HEK293 (cell line): ENCODE data around the gene MCM3AP.
"Not testable (repeated sequence)": the region's sequence is repeated elsewhere in the genome, so short reads cannot be mapped to it uniquely, and the experiment has no call there.

Experiments
- CTCF ChIA-PET: fragments of 350-600 bp; formaldehyde crosslinking; extraction: SDS; loops from one replicate; lab custom pipeline; 2021; ENCODE audit warnings: antibody characterized with exemption; lab: Yijun Ruan, JAX
- POLR2A ChIA-PET: fragments of 300-600 bp; formaldehyde crosslinking; extraction: SDS; loops from one replicate; lab custom pipeline; 2020; ENCODE audit warnings: antibody characterized with exemption, inconsistent platforms; lab: Yijun Ruan, JAX
- H3K27ac ChIP-seq: fragments of 200-500 bp; sonication (Bioruptor generic); 2 replicates; pipeline ENCODE4 v1.5.1; 2014; ENCODE audit warnings: low read depth, low read length, control low read depth, inconsistent platforms; ENCODE audit errors: extremely low read depth
- H3K36me3 ChIP-seq, 2 experiments: fragments of 200-500 bp in 1 of 2; sonication (Bioruptor generic) in 1 of 2; 1 replicate in 1 of 2; 2 replicates in 1 of 2; pipeline ENCODE4 v1.5.1; 2014 to 2017; ENCODE audit warnings: inconsistent platforms in 2 of 2, low read length in 2 of 2; ENCODE audit not compliant: control insufficient read depth in 2 of 2, insufficient read depth in 1 of 2
- H3K4me1 ChIP-seq: fragments of 200-500 bp; sonication (Bioruptor generic); 2 replicates; pipeline ENCODE4 v1.5.1; 2014; ENCODE audit warnings: mild to moderate bottlenecking, low read length, inconsistent platforms; ENCODE audit not compliant: control insufficient read depth, insufficient read depth
- H3K4me3 ChIP-seq: 2 replicates; pipeline ENCODE4 v1.5.1; 2011; ENCODE audit warnings: low read depth, mild to moderate bottlenecking, control low read depth, low read length, moderate library complexity
- H3K9me3 ChIP-seq: fragments of 200-500 bp; sonication (Bioruptor generic); 2 replicates; pipeline ENCODE4 v1.5.1; 2014; ENCODE audit warnings: low read depth, low read length, inconsistent platforms; ENCODE audit not compliant: control insufficient read depth, insufficient read depth
- GLIS1 ChIP-seq: fragments of 450-650 bp; formaldehyde crosslinking; IDR thresholded peaks from 2 replicates; pipeline ENCODE4 v1.5.1; 2016; ENCODE audit warnings: missing biosample characterization, missing genetic modification characterization
- KLF7 ChIP-seq: fragments of 450-650 bp; formaldehyde crosslinking; IDR thresholded peaks from 2 replicates; pipeline ENCODE4 v1.5.1; 2016; ENCODE audit warnings: missing biosample characterization, missing genetic modification characterization, borderline replicate concordance
- RBAK ChIP-seq: fragments of 450-650 bp; formaldehyde crosslinking; IDR thresholded peaks from 2 replicates; pipeline ENCODE4 v1.5.1; 2016; ENCODE audit warnings: missing biosample characterization, missing genetic modification characterization
- ZNF16 ChIP-seq: fragments of 450-650 bp; formaldehyde crosslinking; IDR thresholded peaks from 2 replicates; pipeline ENCODE4 v1.5.1; 2016; ENCODE audit warnings: low read depth, missing biosample characterization, missing genetic modification characterization
- ZNF266 ChIP-seq: fragments of 450-650 bp; formaldehyde crosslinking; IDR thresholded peaks from 2 replicates; pipeline ENCODE4 v1.5.1; 2016; ENCODE audit warnings: missing biosample characterization, missing genetic modification characterization, low read depth
- ZNF302 ChIP-seq: fragments of 450-650 bp; formaldehyde crosslinking; IDR thresholded peaks from 2 replicates; pipeline ENCODE4 v1.5.1; 2016; ENCODE audit warnings: missing biosample characterization, missing genetic modification characterization, low read depth
- ZNF354C ChIP-seq: fragments of 450-650 bp; formaldehyde crosslinking; IDR thresholded peaks from 2 replicates; pipeline ENCODE4 v1.5.1; 2016; ENCODE audit warnings: missing biosample characterization, missing genetic modification characterization, low read depth, borderline replicate concordance
- ZNF510 ChIP-seq: fragments of 450-650 bp; formaldehyde crosslinking; IDR thresholded peaks from 2 replicates; pipeline ENCODE4 v1.5.1; 2018; ENCODE audit warnings: mild to moderate bottlenecking, missing genetic modification characterization, missing biosample characterization; ENCODE audit not compliant: insufficient replicate concordance
- ZNF558 ChIP-seq: fragments of 450-650 bp; formaldehyde crosslinking; IDR thresholded peaks from 2 replicates; pipeline ENCODE4 v1.5.1; 2016; ENCODE audit warnings: missing biosample characterization, missing genetic modification characterization
- ZNF596 ChIP-seq: fragments of 450-650 bp; IDR thresholded peaks from 2 replicates; pipeline ENCODE4 v1.5.0; 2018; ENCODE audit warnings: missing biosample characterization, mild to moderate bottlenecking, missing genetic modification characterization, moderate library complexity
- ZNF660 ChIP-seq: fragments of 450-650 bp; IDR thresholded peaks from 2 replicates; pipeline ENCODE4 v1.5.1; 2018; ENCODE audit warnings: missing biosample characterization, mild to moderate bottlenecking, missing genetic modification characterization
- ZNF785 ChIP-seq: fragments of 450-650 bp; formaldehyde crosslinking; IDR thresholded peaks from 2 replicates; pipeline ENCODE4 v1.5.1; 2016; ENCODE audit warnings: missing biosample characterization, missing genetic modification characterization
- TF ChIP-seq, protein P1 (sequence below): fragments of 450-650 bp; formaldehyde crosslinking; IDR thresholded peaks from 2 replicates; pipeline ENCODE4 v1.5.1; 2016; ENCODE audit warnings: missing biosample characterization, missing genetic modification characterization
- TF ChIP-seq, protein P2 (sequence below): fragments of 450-650 bp; formaldehyde crosslinking; IDR thresholded peaks from 2 replicates; pipeline ENCODE4 v1.5.1; 2016; ENCODE audit warnings: missing biosample characterization, missing genetic modification characterization
- TF ChIP-seq, protein P3 (sequence below): fragments of 450-650 bp; formaldehyde crosslinking; IDR thresholded peaks from 2 replicates; pipeline ENCODE4 v1.5.1; 2016; ENCODE audit warnings: missing biosample characterization, missing genetic modification characterization, borderline replicate concordance
- TF ChIP-seq, protein P4 (sequence below): fragments of 450-650 bp; formaldehyde crosslinking; IDR thresholded peaks from 2 replicates; pipeline ENCODE4 v1.5.1; 2016; ENCODE audit warnings: missing biosample characterization, missing genetic modification characterization
- TF ChIP-seq, protein P5 (sequence below): fragments of 450-650 bp; formaldehyde crosslinking; IDR thresholded peaks from 2 replicates; pipeline ENCODE4 v1.5.1; 2016; ENCODE audit warnings: missing biosample characterization, missing genetic modification characterization
- TF ChIP-seq, protein P6 (sequence below): fragments of 450-650 bp; formaldehyde crosslinking; IDR thresholded peaks from 2 replicates; pipeline ENCODE4 v1.5.1; 2016; ENCODE audit warnings: missing biosample characterization, missing genetic modification characterization

The MCM3AP gene

DNA sequence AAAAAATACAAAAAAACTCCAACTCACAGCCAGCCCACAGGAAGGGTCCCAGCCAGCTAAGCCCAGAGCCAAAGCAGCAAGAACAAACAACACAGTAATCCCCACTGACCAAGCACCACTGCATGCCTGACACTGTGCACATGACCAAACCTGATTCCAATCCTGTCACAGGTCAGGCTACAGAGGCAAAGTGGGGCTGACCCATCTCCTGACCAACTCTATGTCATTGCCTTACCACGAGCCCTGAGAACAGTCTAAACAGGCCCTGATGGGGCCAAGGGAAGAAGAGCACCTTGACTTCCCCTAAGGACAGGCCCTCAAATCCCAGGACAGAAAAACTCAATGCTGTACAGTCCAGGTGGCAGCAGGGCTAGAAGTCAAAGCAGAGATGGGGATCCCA is 59.3 kb downstream of the MCM3AP start:
- H3K4me3 ChIP-seq, result no peak overlapping the region
- TF ChIP-seq, protein P1, sequence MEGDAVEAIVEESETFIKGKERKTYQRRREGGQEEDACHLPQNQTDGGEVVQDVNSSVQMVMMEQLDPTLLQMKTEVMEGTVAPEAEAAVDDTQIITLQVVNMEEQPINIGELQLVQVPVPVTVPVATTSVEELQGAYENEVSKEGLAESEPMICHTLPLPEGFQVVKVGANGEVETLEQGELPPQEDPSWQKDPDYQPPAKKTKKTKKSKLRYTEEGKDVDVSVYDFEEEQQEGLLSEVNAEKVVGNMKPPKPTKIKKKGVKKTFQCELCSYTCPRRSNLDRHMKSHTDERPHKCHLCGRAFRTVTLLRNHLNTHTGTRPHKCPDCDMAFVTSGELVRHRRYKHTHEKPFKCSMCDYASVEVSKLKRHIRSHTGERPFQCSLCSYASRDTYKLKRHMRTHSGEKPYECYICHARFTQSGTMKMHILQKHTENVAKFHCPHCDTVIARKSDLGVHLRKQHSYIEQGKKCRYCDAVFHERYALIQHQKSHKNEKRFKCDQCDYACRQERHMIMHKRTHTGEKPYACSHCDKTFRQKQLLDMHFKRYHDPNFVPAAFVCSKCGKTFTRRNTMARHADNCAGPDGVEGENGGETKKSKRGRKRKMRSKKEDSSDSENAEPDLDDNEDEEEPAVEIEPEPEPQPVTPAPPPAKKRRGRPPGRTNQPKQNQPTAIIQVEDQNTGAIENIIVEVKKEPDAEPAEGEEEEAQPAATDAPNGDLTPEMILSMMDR (tag by site-specific recombination), result no peak
- TF ChIP-seq ZNF510 (no peak), RBAK (no peak), ZNF785 (no peak), ZNF302 (no peak), ZNF558 (tag by site-specific recombination) (no peak), ZNF16 (tag by site-specific recombination) (no peak), KLF7 (tag by site-specific recombination) (no peak), ZNF266 (tag by site-specific recombination) (no peak), ZNF354C (tag by site-specific recombination) (no peak), ZNF660 (tag by site-specific recombination) (no peak), ZNF596 (tag by site-specific recombination) (no peak), GLIS1 (no peak)
- TF ChIP-seq, protein P2, sequence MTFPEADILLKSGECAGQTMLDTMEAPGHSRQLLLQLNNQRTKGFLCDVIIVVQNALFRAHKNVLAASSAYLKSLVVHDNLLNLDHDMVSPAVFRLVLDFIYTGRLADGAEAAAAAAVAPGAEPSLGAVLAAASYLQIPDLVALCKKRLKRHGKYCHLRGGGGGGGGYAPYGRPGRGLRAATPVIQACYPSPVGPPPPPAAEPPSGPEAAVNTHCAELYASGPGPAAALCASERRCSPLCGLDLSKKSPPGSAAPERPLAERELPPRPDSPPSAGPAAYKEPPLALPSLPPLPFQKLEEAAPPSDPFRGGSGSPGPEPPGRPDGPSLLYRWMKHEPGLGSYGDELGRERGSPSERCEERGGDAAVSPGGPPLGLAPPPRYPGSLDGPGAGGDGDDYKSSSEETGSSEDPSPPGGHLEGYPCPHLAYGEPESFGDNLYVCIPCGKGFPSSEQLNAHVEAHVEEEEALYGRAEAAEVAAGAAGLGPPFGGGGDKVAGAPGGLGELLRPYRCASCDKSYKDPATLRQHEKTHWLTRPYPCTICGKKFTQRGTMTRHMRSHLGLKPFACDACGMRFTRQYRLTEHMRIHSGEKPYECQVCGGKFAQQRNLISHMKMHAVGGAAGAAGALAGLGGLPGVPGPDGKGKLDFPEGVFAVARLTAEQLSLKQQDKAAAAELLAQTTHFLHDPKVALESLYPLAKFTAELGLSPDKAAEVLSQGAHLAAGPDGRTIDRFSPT (tag by site-specific recombination), result no peak
- TF ChIP-seq, protein P3, sequence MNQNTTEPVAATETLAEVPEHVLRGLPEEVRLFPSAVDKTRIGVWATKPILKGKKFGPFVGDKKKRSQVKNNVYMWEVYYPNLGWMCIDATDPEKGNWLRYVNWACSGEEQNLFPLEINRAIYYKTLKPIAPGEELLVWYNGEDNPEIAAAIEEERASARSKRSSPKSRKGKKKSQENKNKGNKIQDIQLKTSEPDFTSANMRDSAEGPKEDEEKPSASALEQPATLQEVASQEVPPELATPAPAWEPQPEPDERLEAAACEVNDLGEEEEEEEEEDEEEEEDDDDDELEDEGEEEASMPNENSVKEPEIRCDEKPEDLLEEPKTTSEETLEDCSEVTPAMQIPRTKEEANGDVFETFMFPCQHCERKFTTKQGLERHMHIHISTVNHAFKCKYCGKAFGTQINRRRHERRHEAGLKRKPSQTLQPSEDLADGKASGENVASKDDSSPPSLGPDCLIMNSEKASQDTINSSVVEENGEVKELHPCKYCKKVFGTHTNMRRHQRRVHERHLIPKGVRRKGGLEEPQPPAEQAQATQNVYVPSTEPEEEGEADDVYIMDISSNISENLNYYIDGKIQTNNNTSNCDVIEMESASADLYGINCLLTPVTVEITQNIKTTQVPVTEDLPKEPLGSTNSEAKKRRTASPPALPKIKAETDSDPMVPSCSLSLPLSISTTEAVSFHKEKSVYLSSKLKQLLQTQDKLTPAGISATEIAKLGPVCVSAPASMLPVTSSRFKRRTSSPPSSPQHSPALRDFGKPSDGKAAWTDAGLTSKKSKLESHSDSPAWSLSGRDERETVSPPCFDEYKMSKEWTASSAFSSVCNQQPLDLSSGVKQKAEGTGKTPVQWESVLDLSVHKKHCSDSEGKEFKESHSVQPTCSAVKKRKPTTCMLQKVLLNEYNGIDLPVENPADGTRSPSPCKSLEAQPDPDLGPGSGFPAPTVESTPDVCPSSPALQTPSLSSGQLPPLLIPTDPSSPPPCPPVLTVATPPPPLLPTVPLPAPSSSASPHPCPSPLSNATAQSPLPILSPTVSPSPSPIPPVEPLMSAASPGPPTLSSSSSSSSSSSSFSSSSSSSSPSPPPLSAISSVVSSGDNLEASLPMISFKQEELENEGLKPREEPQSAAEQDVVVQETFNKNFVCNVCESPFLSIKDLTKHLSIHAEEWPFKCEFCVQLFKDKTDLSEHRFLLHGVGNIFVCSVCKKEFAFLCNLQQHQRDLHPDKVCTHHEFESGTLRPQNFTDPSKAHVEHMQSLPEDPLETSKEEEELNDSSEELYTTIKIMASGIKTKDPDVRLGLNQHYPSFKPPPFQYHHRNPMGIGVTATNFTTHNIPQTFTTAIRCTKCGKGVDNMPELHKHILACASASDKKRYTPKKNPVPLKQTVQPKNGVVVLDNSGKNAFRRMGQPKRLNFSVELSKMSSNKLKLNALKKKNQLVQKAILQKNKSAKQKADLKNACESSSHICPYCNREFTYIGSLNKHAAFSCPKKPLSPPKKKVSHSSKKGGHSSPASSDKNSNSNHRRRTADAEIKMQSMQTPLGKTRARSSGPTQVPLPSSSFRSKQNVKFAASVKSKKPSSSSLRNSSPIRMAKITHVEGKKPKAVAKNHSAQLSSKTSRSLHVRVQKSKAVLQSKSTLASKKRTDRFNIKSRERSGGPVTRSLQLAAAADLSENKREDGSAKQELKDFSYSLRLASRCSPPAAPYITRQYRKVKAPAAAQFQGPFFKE (tag by site-specific recombination), result no peak
- TF ChIP-seq, protein P4, sequence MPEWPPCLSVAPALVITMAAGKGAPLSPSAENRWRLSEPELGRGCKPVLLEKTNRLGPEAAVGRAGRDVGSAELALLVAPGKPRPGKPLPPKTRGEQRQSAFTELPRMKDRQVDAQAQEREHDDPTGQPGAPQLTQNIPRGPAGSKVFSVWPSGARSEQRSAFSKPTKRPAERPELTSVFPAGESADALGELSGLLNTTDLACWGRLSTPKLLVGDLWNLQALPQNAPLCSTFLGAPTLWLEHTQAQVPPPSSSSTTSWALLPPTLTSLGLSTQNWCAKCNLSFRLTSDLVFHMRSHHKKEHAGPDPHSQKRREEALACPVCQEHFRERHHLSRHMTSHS (tag by site-specific recombination), result no peak
- TF ChIP-seq, protein P5, sequence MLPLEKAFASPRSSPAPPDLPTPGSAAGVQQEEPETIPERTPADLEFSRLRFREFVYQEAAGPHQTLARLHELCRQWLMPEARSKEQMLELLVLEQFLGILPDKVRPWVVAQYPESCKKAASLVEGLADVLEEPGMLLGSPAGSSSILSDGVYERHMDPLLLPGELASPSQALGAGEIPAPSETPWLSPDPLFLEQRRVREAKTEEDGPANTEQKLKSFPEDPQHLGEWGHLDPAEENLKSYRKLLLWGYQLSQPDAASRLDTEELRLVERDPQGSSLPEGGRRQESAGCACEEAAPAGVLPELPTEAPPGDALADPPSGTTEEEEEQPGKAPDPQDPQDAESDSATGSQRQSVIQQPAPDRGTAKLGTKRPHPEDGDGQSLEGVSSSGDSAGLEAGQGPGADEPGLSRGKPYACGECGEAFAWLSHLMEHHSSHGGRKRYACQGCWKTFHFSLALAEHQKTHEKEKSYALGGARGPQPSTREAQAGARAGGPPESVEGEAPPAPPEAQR (tag by site-specific recombination), result no peak
- TF ChIP-seq, protein P6, sequence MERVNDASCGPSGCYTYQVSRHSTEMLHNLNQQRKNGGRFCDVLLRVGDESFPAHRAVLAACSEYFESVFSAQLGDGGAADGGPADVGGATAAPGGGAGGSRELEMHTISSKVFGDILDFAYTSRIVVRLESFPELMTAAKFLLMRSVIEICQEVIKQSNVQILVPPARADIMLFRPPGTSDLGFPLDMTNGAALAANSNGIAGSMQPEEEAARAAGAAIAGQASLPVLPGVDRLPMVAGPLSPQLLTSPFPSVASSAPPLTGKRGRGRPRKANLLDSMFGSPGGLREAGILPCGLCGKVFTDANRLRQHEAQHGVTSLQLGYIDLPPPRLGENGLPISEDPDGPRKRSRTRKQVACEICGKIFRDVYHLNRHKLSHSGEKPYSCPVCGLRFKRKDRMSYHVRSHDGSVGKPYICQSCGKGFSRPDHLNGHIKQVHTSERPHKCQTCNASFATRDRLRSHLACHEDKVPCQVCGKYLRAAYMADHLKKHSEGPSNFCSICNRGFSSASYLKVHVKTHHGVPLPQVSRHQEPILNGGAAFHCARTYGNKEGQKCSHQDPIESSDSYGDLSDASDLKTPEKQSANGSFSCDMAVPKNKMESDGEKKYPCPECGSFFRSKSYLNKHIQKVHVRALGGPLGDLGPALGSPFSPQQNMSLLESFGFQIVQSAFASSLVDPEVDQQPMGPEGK (tag by site-specific recombination), result no peak
- TF ChIP-seq, all 188 proteins: peak for 0
- ChIA-PET POLR2A (no interaction called here), CTCF (no interaction called here)
- Histone ChIP-seq H3K27ac (no peak overlapping the region), H3K4me1 (peaks cover 8% of the 10 kb centered on the region; the same call in 1 of the 2 replicates), H3K36me3 (peaks cover 13 to 29% of the 10 kb centered on the region in 2 experiments; a peak in 2 of 3 replicates), H3K9me3 (no peaks in the 10 kb centered on the region)

DNA sequence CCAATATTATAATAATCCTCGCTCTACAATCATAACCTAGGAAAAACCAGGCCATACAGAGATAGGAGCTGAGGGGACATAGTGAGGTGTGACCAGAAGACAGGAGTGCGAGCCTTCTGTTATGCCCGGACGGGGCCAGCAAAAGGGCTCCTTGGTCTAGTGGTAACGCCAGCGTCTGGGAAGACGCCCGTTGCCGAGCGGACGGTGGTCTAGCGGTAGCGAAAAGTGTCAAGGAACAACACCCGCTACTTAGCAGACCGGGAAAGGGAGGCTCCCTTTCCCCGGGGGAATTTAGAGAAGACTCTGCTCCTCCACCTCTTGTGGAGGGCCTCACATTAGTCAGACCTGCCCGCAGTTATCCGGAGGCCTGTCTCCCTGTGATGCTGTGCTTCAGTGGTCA is 61.8 kb downstream of the MCM3AP start:
- CTCF ChIA-PET, result interaction anchor here (0.6 kb wide), 1 partner anchor 65 kb away, joined by 3 read pairs; no protein-coding TSS in a partner anchor
- H3K27ac ChIP-seq, H3K4me1 ChIP-seq, H3K4me3 ChIP-seq, H3K9me3 ChIP-seq, POLR2A ChIA-PET: not testable (repeated sequence)
- H3K36me3 ChIP-seq, result peaks cover 9 to 37% of the 10 kb centered on the region in 2 experiments; a peak in 2 of 3 replicates
